ENCODE measurements around the gene RRM1. TPM values are rescaled to one million over a fixed set of nuclear protein-coding genes. Genes with fewer than 3 reads are reported as not detected.
A peak's percentile ranks its signal among the peaks of the same experiment; 100 is the strongest.

The RRM1 gene
- total and polyA plus RNA-seq, 2 of the 13 experiments (the other 11 are each of a cell fraction or from before 2014, with no cell fraction given), result 17.3 to 108 TPM

DNA sequence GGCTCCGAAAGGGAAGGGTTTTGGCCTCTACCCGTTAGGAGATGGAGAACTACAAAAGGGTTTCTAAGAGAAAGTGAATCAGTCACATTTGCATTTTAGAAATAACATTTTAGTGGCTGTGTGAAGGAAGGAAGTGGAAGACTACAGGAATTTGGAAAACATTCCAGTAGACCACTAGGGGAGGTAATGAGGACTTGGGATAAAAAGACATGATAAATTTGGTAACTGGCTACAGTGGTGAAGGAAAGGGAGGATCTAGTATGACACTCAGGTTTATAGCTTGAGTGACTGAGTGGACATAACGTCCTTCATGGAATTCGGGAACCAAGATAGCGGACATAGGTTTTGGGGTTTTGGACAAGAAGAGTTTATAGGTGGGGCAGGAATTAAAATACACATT, 7.0 kb upstream of the RRM1 start:
- TF ChIP-seq, protein P1, sequence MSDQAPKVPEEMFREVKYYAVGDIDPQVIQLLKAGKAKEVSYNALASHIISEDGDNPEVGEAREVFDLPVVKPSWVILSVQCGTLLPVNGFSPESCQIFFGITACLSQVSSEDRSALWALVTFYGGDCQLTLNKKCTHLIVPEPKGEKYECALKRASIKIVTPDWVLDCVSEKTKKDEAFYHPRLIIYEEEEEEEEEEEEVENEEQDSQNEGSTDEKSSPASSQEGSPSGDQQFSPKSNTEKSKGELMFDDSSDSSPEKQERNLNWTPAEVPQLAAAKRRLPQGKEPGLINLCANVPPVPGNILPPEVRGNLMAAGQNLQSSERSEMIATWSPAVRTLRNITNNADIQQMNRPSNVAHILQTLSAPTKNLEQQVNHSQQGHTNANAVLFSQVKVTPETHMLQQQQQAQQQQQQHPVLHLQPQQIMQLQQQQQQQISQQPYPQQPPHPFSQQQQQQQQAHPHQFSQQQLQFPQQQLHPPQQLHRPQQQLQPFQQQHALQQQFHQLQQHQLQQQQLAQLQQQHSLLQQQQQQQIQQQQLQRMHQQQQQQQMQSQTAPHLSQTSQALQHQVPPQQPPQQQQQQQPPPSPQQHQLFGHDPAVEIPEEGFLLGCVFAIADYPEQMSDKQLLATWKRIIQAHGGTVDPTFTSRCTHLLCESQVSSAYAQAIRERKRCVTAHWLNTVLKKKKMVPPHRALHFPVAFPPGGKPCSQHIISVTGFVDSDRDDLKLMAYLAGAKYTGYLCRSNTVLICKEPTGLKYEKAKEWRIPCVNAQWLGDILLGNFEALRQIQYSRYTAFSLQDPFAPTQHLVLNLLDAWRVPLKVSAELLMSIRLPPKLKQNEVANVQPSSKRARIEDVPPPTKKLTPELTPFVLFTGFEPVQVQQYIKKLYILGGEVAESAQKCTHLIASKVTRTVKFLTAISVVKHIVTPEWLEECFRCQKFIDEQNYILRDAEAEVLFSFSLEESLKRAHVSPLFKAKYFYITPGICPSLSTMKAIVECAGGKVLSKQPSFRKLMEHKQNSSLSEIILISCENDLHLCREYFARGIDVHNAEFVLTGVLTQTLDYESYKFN (CRISPR knock-in tag; conservative IDR thresholded peaks at IDR 0.05), result no peak
- TF ChIP-seq ZNF543 (CRISPR knock-in tag; IDR thresholded peaks at IDR 0.05) (no peak), NFATC3 (CRISPR knock-in tag; IDR thresholded peaks at IDR 0.05) (no peak)
- TF ChIP-seq, protein P2, sequence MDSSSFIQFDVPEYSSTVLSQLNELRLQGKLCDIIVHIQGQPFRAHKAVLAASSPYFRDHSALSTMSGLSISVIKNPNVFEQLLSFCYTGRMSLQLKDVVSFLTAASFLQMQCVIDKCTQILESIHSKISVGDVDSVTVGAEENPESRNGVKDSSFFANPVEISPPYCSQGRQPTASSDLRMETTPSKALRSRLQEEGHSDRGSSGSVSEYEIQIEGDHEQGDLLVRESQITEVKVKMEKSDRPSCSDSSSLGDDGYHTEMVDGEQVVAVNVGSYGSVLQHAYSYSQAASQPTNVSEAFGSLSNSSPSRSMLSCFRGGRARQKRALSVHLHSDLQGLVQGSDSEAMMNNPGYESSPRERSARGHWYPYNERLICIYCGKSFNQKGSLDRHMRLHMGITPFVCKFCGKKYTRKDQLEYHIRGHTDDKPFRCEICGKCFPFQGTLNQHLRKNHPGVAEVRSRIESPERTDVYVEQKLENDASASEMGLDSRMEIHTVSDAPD (CRISPR knock-in tag; IDR thresholded peaks at IDR 0.05), result no peak
- Histone ChIP-seq H3K9me3 (ENCODE audit: low read length) (no peaks in the 10 kb centered on the region), H3K4me1 (ENCODE audit: insufficient read depth, low read length) (no peaks in the 10 kb centered on the region), H3K79me2 (ENCODE audit: insufficient read depth, low read length) (no peaks in the 10 kb centered on the region), H3K36me3 (replicated peaks in 1 of 2; ENCODE audit: control insufficient read depth in 1 of 2, insufficient read depth in 2 of 2, low read length in 2 of 2) (peaks cover 18 to 42% of the 10 kb centered on the region in 2 experiments; a peak in 4 of 5 replicates), H2AFZ (ENCODE audit: low read length) (no peak overlapping the region), H4K20me1 (ENCODE audit: insufficient read depth, low read length) (no peaks in the 10 kb centered on the region), H3K4me3 (replicated peaks in 1 of 3; ENCODE audit: insufficient read depth in 1 of 3, low read depth in 2 of 3, low read length in 3 of 3) (no peak overlapping the region), H3K4me2 (ENCODE audit: low read depth, low read length) (no peak overlapping the region), H3K27ac (ENCODE audit: extremely low read length, insufficient read depth, low read length) (no peak overlapping the region), H3K9ac (ENCODE audit: insufficient read depth, low read depth, low read length) (no peak overlapping the region), H3K27me3 (ENCODE audit: control insufficient read depth in 1 of 2, insufficient read depth in 2 of 2, low read length in 2 of 2) (no peaks in the 10 kb centered on the region)
- no peak for DNase-seq (ENCODE audit: low spot score)
- ChIA-PET POLR2A (interaction anchor here (0.6 kb wide), 1 partner anchor 369 kb away, joined by 3 read pairs; no protein-coding TSS in a partner anchor), CTCF (ENCODE audit: low intra/inter-chr PET ratio, low total read pairs) (no interaction called here)
- no peak for ATAC-seq
- in situ Hi-C loops (cut with HindIII; ENCODE audit: extremely low pct_ligation_motif_present, low pct_unique_long_range_greater_than_20kb) (no loop called here), intact Hi-C loops (cut with micrococcal nuclease; ENCODE audit: unreplicated experiment) (no loop called here)
- no peak for FAIRE-seq
- BruUV-seq (replicated peaks), result TSS peak; percentile 19
- WGBS (ENCODE audit: low lambda C conversion rate), result 94% methylated on average over 5 of the region's 5 CpGs

Data from HepG2 (cell line).